ENCODE results near the gene RIBC2.
"Not testable (repeated sequence)": the region's sequence is repeated elsewhere in the genome, so short reads cannot be mapped to it uniquely, and the experiment has no call there.

The RIBC2 gene, protein sequence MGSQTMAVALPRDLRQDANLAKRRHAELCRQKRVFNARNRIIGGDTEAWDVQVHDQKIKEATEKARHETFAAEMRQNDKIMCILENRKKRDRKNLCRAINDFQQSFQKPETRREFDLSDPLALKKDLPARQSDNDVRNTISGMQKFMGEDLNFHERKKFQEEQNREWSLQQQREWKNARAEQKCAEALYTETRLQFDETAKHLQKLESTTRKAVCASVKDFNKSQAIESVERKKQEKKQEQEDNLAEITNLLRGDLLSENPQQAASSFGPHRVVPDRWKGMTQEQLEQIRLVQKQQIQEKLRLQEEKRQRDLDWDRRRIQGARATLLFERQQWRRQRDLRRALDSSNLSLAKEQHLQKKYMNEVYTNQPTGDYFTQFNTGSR

GRCh38 chr22:45413368-45414211, at the start of gene RIBC2, which contains the start of gene SMC1B:
TSS of gene RIBC2 (plus strand) at chr22:45413693. CDS start at chr22:45413887, 194 bp downstream.
TSS of gene SMC1B (minus strand) at chr22:45413599. CDS start at chr22:45413567, 32 bp downstream.
- peak; percentile 89 for DNase-seq

- no peak for DNase-seq
These were observed 46.8 kb upstream of the RIBC2 start for GRCh38 chr22:45366713-45367112.

DNA sequence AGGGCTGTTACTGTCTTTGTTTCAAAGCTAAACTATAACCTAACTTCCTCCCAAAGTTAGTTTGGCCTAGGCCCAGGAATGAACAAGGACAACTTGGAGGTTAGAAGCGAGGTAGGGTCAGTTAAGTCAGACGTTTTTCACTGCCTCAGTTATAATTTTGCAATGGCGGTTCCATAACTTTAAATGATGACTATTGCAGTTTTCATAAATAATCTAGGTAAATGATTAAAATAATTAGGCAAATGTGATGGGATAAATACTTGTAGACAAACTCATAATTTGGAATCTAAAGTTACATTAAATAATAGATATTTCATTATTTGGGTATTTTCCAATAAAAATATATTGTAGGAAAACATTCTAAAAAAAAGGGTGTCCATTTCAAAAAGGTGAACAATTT, 39.9 kb upstream of the RIBC2 start:
- DNase-seq, result not testable (repeated sequence)

DNA sequence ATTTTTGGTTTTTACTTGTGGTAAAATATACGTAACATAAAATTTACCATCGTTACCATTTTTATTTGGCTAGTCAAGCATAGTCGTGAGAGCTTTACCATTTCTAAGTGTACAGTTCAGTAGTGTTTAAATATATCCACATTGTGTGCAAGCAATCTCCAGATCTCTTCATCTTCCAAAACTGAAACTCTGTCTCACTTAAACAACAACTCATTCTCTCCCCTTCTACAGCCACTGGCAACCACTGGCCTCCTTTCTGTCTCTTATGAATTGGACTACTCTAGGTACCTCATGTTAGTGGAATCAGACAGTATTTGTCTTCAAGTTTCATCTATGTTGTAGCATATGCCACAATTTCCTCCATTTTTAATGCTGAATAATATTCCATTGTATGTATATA, 37.5 kb upstream of the RIBC2 start:
- DNase-seq, result no peak

DNA sequence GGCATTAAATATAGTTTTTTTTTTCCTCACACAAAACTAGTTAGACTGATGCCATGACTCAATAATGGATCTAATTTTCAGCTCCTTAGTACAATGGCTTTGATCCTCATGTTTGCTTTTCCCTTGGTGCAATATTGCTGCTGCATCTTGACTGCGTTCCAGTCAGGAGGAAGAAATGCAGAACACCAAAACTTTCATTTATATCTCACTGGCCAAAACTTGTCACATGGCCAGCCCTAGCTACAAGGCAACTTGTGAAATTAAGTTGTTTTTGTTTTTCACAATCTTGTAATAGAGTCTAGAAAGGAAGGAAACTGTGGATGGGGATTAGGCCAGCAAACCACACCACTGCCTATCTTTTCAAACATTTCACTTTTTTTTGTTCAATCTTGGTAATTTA, 36.8 kb upstream of the RIBC2 start:
- DNase-seq, result no peak

- no peak for DNase-seq
These were observed 32.1 kb upstream of the RIBC2 start for GRCh38 chr22:45381348-45381747.

DNA sequence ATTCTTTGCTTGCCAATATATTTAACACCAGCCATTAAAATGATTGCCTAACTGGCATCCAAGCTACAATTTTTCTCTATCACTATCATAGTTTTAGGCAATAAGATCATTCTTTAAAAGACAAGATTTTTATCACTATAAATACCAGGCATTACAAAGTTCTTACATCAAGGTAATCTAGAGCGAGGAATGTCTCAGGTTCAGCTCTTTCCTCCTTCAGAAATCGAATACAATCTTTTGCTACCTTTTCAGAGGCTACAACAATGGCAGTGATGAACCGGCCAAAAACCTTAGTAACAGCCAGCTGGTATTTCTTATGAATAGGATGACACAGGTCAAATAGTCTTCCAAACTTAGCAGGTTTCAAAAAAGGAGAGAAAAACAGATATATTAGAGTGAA, 23.9 kb upstream of the RIBC2 start:
- DNase-seq, result no peak

GRCh38 chr22:45397806-45398205, 15.7 kb upstream of the RIBC2 start:
- no peak for DNase-seq

DNA sequence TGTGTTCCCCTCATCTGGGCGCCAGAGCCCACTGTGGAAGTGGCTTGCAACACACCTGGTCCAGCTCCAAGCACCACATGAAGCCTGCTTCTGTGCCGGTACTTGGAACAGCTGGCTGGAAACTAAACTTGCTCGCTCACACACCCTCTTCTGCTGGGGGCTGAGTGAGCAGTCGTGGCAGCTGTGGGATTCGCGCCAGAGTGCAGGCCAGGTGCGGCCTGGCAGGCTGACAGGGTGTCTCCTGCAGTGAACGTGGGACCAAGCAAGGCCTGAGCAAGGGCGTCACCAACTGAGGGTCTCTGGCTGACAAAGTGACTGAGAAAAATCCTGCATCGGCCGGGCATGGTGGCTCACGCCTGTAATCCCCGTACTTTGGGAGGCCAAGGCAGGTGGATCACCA, 15.3 kb upstream of the RIBC2 start:
- DNase-seq, result peak; percentile 50

GRCh38 chr22:45399712-45400445, 13.6 kb upstream of the RIBC2 start:
- DNase-seq, result no peak

GRCh38 chr22:45402466-45402985, 11.0 kb upstream of the RIBC2 start:
- no peak for DNase-seq

DNA sequence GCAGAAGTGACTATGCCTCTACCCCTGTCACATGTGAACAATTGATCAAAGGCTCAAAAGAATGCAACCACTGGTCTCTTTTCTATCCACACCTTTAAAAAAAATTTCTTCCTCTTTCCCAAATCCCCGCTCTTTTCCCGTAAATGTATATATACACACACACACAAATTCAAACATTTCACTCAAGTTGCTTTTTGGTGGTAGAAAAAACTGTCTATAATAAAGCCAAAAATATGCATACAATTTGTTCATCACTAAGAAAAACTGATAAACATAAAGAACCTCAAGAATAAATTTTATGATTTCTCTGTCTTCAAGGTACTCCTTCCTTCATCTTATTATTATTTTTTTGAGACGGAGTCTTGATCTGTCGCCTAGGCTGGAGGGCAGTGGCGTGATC, 5.7 kb upstream of the RIBC2 start:
- no peak for DNase-seq

GRCh38 chr22:45413013-45413367, 503 bp upstream of the RIBC2 start:
- no peak for DNase-seq

DNA sequence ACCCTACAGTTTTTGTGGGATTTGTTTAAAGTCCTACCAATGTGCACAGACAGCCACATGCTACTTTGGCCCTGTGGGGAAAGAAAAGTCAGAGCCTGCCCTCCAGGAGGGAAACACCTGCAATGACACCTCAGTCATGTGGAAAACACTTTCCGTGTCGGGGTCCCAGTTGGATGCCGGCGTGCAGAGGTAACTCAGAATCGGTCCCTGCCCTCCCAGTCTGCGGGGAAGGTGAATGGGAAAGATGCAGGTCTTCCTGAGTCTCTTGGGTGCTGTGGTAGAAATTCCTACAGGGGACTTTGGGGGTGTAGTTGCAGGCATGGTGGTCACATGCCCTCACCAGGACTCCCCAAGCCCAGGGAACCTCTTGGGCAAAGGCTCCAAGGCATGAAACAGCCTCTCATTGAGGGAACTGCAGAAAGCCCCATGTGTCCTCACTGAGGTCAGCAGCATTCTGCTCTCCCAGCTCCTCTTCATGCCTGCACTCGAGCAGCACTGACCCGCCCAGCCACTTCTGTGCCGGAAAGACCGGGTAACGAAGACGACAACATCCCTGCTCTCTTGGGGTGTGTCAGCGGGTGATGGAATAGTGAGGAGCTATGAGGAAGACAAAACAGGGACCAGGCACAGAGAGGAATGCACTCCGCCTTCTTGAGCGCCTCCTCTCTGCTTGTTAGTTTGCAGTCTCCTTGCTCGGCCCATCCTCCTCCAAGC, 4.7 kb downstream of the RIBC2 start:
- no peak for DNase-seq

DNA sequence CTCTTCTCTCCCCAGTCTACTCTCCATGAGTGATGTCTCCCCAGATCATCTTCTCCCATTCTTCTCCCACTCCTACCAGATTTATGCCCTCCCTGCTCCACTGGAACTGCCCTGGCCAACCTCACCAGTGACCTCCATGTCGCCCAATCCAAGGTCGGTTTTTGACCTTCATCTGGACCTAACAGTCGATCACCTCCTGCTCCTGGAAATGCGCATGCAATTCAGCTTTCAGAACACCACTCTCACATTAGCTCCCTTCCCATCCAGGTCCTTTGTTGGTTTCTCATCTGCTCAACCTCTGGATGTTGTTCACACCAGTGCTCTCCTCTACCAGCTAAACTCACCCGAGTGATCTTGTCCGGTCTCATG, 5.3 kb downstream of the RIBC2 start:
- DNase-seq, result no peak

DNA sequence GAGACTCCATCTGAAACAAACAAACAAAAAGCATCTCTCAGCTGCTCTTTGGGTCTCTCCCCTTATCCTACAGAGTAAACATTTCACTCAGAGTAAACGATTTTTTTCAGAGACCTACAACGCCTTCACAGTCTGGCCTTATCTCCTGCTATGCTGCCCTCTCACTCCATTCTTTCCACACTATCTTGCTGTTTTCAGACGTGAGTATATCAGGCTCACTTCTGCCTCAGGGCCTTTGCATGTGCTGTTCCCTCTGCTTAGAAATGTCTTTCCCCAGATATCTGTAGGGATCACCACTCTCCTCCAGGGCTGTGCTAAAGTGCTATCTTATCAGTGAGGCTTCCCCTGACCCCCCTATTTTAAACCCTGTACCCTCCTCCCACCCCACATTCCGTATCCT, 6.5 kb downstream of the RIBC2 start:
- no peak for DNase-seq

DNA sequence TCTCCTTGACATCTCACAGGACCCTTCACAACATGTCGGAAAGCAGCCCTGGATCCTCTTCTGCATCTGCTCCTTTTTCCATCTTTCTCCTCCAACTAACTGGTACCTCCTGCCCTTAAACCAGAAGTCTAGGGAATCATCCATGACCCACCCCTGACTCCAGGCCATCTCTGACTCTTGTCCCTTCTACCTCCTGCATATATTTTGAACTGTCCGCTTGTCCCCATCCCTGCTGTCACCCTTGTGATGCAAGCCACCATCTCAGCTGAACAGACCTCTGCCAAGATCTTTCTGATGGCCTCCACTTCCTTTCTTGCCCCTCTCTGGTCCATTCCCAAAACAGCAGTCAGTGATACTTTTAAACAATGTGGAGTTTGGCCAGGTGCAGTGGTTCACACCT, 7.0 kb downstream of the RIBC2 start:
- no peak for DNase-seq

DNA sequence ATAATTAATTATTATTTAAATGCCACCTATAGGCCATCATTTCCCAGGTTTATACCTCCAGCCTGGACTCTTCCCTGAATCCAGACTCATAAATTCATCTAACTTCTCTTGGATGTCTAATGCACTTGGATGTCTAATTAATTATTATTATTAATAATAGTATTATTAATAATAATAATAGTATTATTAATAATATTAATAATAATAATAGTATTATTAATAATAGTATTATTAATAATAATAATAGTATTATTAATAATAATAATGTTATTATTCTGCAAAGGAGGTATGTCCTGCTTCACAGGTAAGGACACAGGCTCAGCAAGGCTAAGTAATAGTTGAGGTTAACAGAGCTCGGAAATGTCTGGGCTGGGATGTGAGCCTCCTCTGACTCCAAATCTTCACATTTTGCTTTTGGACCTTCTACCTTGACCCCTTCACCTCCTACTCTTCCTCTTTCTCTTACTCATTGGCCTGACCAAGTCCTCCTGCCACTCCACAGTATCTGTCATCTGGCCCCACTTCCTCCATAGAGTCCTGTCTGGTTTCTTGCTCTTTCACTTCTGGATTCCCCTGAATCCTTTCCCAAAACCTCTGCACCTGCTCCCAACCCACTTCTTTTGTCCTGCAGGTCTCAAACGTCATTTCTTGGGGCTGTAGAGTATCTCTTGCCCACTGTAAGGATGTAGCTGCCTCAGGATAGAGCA, 8.0 kb downstream of the RIBC2 start:
- no peak for DNase-seq

DNA sequence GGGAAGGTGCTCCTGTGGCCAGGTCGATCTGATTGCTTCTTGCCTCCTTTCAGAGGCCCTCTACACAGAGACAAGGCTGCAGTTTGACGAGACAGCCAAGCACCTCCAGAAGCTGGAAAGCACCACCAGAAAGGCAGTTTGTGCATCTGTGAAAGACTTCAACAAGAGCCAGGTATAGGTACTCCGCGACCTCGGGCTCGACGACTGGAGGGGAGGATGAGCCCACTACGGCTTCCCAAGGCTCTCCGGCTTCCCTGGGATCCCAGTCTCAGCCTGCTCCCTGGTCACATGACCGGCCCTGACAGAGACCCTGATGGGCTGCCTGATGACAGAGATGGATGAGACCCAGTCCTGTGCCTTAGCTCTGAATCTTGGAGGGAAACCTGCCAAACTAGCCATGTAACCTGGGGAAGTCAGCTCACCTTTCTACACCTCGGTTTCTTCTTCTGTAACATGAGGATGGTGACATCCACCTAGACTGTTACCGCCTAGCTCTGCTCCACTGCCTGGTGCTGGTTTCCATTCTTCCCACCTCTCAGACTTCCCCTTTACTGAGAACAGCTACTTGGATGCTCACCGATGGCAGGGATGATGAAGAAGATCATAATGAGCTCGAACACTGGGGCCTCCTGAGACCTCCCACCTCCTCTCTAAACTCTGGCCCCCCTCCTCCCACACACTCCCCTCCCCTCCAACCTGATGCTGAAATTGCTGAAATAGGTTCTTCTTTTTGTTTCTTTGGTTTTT, 8.9 kb downstream of the RIBC2 start:
- DNase-seq, result no peak

DNA sequence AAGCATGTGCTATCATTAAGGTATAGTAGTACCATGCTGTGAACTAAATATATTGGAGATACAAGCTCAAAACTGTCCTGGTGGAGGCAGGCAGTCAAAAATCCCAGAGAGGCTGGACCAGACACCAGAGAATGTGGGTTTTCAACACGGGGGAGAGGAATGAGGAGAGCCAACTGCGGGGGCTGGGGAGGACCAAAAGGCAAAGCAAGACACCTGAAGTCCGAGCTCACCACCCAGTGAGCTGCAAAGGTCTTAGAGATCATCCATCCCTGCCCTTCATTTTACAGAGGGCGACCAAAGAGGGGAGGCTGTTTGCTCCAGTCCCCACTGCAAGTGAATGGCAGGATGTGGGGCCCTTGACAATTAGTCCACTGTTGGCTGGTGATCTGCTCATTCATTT, 10.0 kb downstream of the RIBC2 start:
- DNase-seq, result no peak

DNA sequence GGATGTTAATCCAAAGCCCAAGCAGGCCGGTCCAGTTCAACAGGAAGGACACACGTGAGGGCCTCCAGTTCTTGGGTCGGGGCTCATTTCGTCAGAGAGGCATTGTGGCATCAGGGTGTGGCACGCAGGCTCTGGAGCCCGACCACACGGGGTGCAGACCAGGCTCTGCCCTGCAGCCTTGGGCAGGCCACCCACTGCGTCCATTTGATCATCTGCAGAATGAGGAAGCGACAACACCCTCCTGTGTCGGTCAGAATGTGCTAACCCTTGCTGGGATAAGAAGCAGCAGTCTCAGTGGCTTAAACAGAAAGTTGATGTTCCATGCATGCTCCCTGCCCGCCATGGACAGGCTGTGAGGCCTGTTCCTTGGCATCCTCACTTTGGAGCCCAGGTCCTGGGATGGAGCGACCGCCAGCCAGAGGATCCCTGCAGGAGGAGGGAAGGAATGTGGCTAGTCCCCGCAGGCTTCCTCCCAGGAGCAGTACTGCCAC, 10.8 kb downstream of the RIBC2 start:
- no peak for DNase-seq

Data from right hindlimb (tissue), 1 donor.